Uterus (tissue), 4 donors: Measurements from ENCODE around the gene ADGB. TPM values are rescaled to one million over a fixed set of nuclear protein-coding genes. Genes with fewer than 3 reads are reported as not detected.

Experiments used
- DNase-seq, 2 donors: peaks; one replicate each; pipeline ENCODE4 v3.0.0-alpha.2; 2019 to 2020
- H3K27ac ChIP-seq, 2 donors: fragments of 200-600 bp; sonication (generic); 1 replicate in 1 of 2; 2 replicates in 1 of 2; pipeline ENCODE4 v1.5.1; 2016 to 2018
- H3K27me3 ChIP-seq, 2 donors: fragments of 200-600 bp; sonication (generic); one replicate each; pipeline ENCODE4 v1.5.1; 2018 to 2019; ENCODE audit warnings: control low read depth in 1 of 2
- H3K36me3 ChIP-seq, 2 donors: fragments of 200-600 bp; sonication (generic); one replicate each; pipeline ENCODE4 v1.5.1; 2019; ENCODE audit warnings: control low read depth in 1 of 2
- H3K4me1 ChIP-seq, 2 donors: fragments of 200-600 bp; sonication (generic); one replicate each; pipeline ENCODE4 v1.5.1; 2018 to 2019; ENCODE audit warnings: control low read depth in 1 of 2
- H3K4me3 ChIP-seq, 2 donors: fragments of 200-600 bp; sonication (generic); 1 replicate in 1 of 2; 2 replicates in 1 of 2; pipeline ENCODE4 v1.5.1; 2018 to 2019; ENCODE audit warnings: mild to moderate bottlenecking in 1 of 2
- H3K9me3 ChIP-seq, 2 donors: fragments of 200-600 bp; sonication (generic); one replicate each; pipeline ENCODE4 v1.5.1; 2019; ENCODE audit warnings: control low read depth in 1 of 2
- CTCF ChIP-seq, 4 experiments: fragments of 200-600 bp in 2 of 4; fragments of 450-650 bp in 2 of 4; sonication (generic) in 2 of 4; IDR thresholded peaks; one replicate each; pipeline ENCODE4 v1.5.1; 2016 to 2019; ENCODE audit warnings: antibody characterized with exemption in 4 of 4, mild to moderate bottlenecking in 2 of 4, moderate library complexity in 1 of 4
- POLR2A ChIP-seq, 2 donors: fragments of 450-650 bp; IDR thresholded peaks; one replicate each; pipeline ENCODE4 v1.6.1; 2016; ENCODE audit warnings: antibody characterized with exemption in 2 of 2, mild to moderate bottlenecking in 1 of 2, moderate library complexity in 1 of 2
- intact Hi-C: fragments of 100-400 bp; cut with DNase I; formaldehyde crosslinking; loops from one replicate; pipeline ENCODE4 v1.15.1; 2023; ENCODE audit warnings: low total_unique reads
- total RNA-seq, 4 donors: library from RNA; depleted of rRNA in 3 of 4; stranded (reverse); fragments of >200 nt in 3 of 4; gene quantifications; one replicate each; pipeline versions ENCODE4 v1.1.0 to v1.2.4, GENCODE V29; 2014 to 2023
- donor health status: DM: yes; HTN: yes; CAD: no.

Gene ADGB
- total RNA-seq, 4 donors from 2014 or later = 1.9 to 7.7 TPM; not detected in 2

DNA sequence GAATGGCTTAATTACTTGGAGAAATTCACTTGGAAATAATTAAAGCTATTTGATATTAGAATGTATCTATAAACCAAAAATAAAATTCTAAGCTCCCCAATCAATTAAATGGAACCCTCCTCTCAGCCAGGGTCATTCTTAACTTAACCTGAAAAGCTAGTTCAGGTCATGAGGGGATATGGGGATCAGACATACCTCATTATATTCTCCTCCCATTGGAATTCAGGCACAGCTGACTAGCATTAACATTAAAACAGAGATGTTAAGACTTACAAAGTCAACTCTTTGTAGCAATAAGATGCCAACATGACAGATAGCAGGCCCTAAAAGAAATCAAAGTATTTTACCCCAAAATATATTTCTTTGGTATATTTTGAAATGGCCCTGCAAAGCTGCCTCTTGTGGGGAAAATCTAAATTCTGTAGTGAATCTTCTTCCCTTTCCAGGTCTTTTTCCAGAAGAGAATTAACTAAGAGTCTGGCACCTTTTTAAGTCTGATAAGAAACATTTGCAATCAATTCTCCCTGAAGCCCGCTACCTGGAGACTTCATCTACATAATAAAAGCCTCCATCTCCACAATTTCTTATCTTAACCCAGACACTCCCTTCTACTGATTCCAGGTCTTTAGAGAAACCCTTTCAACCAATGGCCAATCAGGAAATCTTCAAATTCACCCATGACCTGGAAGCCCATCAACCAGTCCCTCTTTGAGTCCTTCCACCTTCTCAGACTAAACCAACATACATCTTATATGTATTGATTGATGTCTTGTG lies 231.2 kb downstream of the ADGB start:
- no peaks in the 10 kb centered on the region for H3K36me3 ChIP-seq
- no peak overlapping the region for H3K27ac ChIP-seq
- no peaks in the 10 kb centered on the region for H3K4me1 ChIP-seq
- H3K27me3 ChIP-seq = no peaks in the 10 kb centered on the region
- TF ChIP-seq CTCF (IDR thresholded peaks at IDR 0.05) = no peak
- TF ChIP-seq POLR2A (IDR thresholded peaks at IDR 0.05) = no peak
- H3K9me3 ChIP-seq = no peaks in the 10 kb centered on the region
- DNase-seq = no peak
- intact Hi-C loops = no loop called here
- no peak overlapping the region for H3K4me3 ChIP-seq

DNA sequence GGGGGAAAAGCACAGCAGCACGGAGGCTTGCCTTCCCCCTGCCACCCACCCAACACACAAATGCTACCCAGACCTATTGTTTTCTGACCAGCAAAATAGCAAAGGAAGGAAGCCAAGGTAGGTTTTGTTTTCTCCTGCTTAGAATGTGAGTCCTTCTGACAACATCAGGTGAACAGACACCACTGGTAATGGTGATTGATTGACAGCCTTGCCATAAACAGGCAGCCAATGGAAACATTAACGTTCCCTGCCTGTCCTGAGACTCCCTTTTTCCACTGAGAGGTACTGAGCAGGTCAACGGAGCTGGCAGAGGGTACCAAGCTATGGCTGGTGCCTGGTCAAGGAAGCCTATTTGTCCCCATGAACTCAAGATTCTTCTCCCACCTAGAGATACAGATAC lies 234.4 kb downstream of the ADGB start:
- no peak for TF ChIP-seq POLR2A (IDR thresholded peaks at IDR 0.05)
- no peak for TF ChIP-seq CTCF (IDR thresholded peaks at IDR 0.05)
- H3K27ac ChIP-seq = no peak overlapping the region
- H3K36me3 ChIP-seq = no peaks in the 10 kb centered on the region
- intact Hi-C loops = no loop called here
- H3K4me3 ChIP-seq = no peak overlapping the region
- H3K4me1 ChIP-seq = no peaks in the 10 kb centered on the region
- no peaks in the 10 kb centered on the region for H3K27me3 ChIP-seq
- no peak for DNase-seq
- H3K9me3 ChIP-seq = no peaks in the 10 kb centered on the region

DNA sequence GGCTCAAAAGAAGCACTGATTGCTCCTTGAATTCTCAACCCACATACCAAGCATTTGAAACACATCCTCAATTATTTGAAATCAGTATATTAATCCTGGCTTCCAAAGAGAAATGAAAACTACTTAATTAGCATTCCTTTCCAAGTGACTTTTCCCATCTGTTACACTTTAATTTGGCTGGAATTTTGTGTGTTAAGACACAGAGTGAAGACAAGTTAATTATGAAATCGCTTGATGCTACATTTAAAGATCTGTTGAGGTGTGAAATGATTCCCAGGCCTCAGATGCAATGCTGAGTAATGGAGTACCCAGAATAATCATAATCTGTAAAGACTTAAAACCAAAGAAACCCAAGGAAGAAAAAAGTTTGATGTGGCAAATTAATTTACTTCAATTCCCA lies 241.4 kb downstream of the ADGB start:
- Histone ChIP-seq H3K4me3 (no peak overlapping the region), H3K27ac (no peak overlapping the region), H3K4me1 (no peaks in the 10 kb centered on the region), H3K9me3 (no peaks in the 10 kb centered on the region), H3K36me3 (no peaks in the 10 kb centered on the region), H3K27me3 (no peaks in the 10 kb centered on the region)
- intact Hi-C loops = no loop called here
- no peak for TF ChIP-seq POLR2A (IDR thresholded peaks at IDR 0.05)
- TF ChIP-seq CTCF (IDR thresholded peaks at IDR 0.05) = no peak
- no peak for DNase-seq

DNA sequence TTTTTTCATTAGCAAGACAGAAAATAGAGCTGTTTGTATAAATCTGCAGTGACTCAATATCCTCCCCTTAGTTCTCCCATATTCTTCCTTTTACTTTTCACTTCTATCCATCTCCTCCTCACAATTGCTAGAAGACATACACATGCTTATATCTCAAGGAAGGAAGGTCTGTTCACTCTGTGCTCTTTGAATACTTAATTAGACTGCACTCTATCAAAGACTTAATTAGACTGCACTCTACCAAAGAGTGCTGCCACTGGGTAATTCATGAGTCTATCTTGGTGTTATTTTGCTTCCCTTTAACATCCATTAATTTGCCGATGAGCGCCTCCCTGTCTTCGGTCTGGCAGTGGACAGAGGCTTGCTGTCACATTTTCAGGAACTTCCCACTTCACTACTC lies 241.9 kb downstream of the ADGB start:
- intact Hi-C loops = no loop called here
- Histone ChIP-seq H3K9me3 (no peaks in the 10 kb centered on the region), H3K36me3 (no peaks in the 10 kb centered on the region), H3K27me3 (no peaks in the 10 kb centered on the region), H3K4me1 (no peaks in the 10 kb centered on the region), H3K4me3 (no peak overlapping the region), H3K27ac (no peak overlapping the region)
- DNase-seq = no peak
- TF ChIP-seq CTCF (IDR thresholded peaks at IDR 0.05) = no peak
- no peak for TF ChIP-seq POLR2A (IDR thresholded peaks at IDR 0.05)

- intact Hi-C loops = no loop called here
- Histone ChIP-seq H3K4me1 (no peaks in the 10 kb centered on the region), H3K9me3 (no peaks in the 10 kb centered on the region), H3K27me3 (no peaks in the 10 kb centered on the region), H3K36me3 (no peaks in the 10 kb centered on the region), H3K27ac (no peak overlapping the region), H3K4me3 (no peak overlapping the region)
- TF ChIP-seq POLR2A (IDR thresholded peaks at IDR 0.05) (no peak), CTCF (IDR thresholded peaks at IDR 0.05) (no peak)
- no peak for DNase-seq
Measured at GRCh38 chr6:146847426-146847825, 248.7 kb downstream of the ADGB start.
